GM23338 (cell line): ENCODE measurements around the gene EVA1B. TPM values are rescaled to one million over a fixed set of nuclear protein-coding genes. Genes with fewer than 3 reads are reported as not detected.

Experiments
- ATAC-seq: fragments of 200-7000 bp; cut with Tn5 transposase; 3 replicates; pipeline ENCODE4 v1.9.1; 2020
- DNase-seq: peaks from one replicate; pipeline ENCODE4 v3.0.0-alpha.2; 2015; ENCODE audit warnings: low spot score
- H2AFZ ChIP-seq: fragments of 200-600 bp; sonication (generic); 2 replicates; pipeline ENCODE4 v1.8.0; 2016; ENCODE audit warnings: antibody characterized with exemption, mild to moderate bottlenecking, moderate library complexity
- H3F3A ChIP-seq: fragments of 200-600 bp; sonication (generic); replicated peaks from 2 replicates; pipeline ENCODE4 v1.8.0; 2017; ENCODE audit warnings: antibody characterized with exemption, mixed run types, low read depth
- H3K27ac ChIP-seq: fragments of 200-600 bp; sonication (generic); 2 replicates; pipeline ENCODE4 v1.6.1; 2016; ENCODE audit warnings: low read depth
- H3K27me3 ChIP-seq: fragments of 200-600 bp; sonication (generic); 2 replicates; pipeline ENCODE4 v1.8.0; 2016; ENCODE audit warnings: mild to moderate bottlenecking, mixed run types, moderate library complexity; ENCODE audit not compliant: insufficient read depth
- H3K36me3 ChIP-seq: fragments of 200-600 bp; sonication (generic); 2 replicates; pipeline ENCODE4 v1.8.0; 2016; ENCODE audit warnings: mild to moderate bottlenecking; ENCODE audit not compliant: insufficient read depth
- H3K4me1 ChIP-seq: fragments of 200-600 bp; sonication (generic); 2 replicates; pipeline ENCODE4 v1.8.0; 2016; ENCODE audit warnings: mild to moderate bottlenecking, moderate library complexity; ENCODE audit not compliant: insufficient read depth
- H3K4me2 ChIP-seq: fragments of 200-600 bp; sonication (generic); 2 replicates; pipeline ENCODE4 v1.7.1; 2017; ENCODE audit warnings: mixed run types
- H3K4me3 ChIP-seq: fragments of 200-600 bp; sonication (generic); 2 replicates; pipeline ENCODE4 v1.6.1; 2016; ENCODE audit warnings: mixed run types
- H3K79me2 ChIP-seq: fragments of 200-600 bp; sonication (generic); replicated peaks from 2 replicates; pipeline ENCODE4 v1.8.0; 2017; ENCODE audit warnings: mild to moderate bottlenecking; ENCODE audit not compliant: insufficient read depth
- H3K9me2 ChIP-seq: fragments of 200-600 bp; sonication (generic); 2 replicates; pipeline ENCODE4 v1.8.0; 2017; ENCODE audit not compliant: insufficient read depth
- H4K20me1 ChIP-seq: fragments of 200-600 bp; sonication (generic); replicated peaks from 2 replicates; pipeline ENCODE4 v1.8.0; 2017; ENCODE audit warnings: mild to moderate bottlenecking; ENCODE audit not compliant: insufficient read depth
- H3K27ac Mint-ChIP-seq: 2 replicates; pipeline ENCODE4 v1.8.0; 2020; ENCODE audit warnings: inconsistent platforms, mild to moderate bottlenecking, moderate library complexity, mixed read lengths
- H3K27me3 Mint-ChIP-seq: 3 replicates; pipeline ENCODE4 v1.8.0; 2022; ENCODE audit warnings: low read depth, mild to moderate bottlenecking, moderate library complexity, mixed read lengths, inconsistent platforms; ENCODE audit not compliant: insufficient read depth, poor library complexity
- H3K36me3 Mint-ChIP-seq: 3 replicates; pipeline ENCODE4 v1.8.0; 2021; ENCODE audit warnings: low read depth, mild to moderate bottlenecking, inconsistent platforms, moderate library complexity, mixed read lengths
- H3K4me1 Mint-ChIP-seq: 3 replicates; pipeline ENCODE4 v1.8.0; 2020; ENCODE audit warnings: mild to moderate bottlenecking, inconsistent platforms, mixed read lengths
- H3K4me3 Mint-ChIP-seq: 3 replicates; pipeline ENCODE4 v1.8.0; 2021; ENCODE audit warnings: moderate library complexity, mild to moderate bottlenecking, inconsistent platforms, mixed read lengths
- H3K9me3 Mint-ChIP-seq: 3 replicates; pipeline ENCODE4 v1.8.0; 2020; ENCODE audit warnings: moderate library complexity, mild to moderate bottlenecking, inconsistent platforms, mixed read lengths
- CREB1 ChIP-seq: fragments of 250-450 bp; sonication (Bioruptor Pico); IDR thresholded peaks from 2 replicates; pipeline ENCODE4 v1.5.0; 2020; ENCODE audit warnings: low read depth, mild to moderate bottlenecking, moderate library complexity
- CTCF ChIP-seq, 2 experiments: fragments of 200-600 bp in 1 of 2; sonication (generic) in 1 of 2; conservative IDR thresholded peaks; 2 replicates each; pipeline versions ENCODE4 v1.5.1 to v1.6.1; 2016 to 2017; ENCODE audit warnings: antibody characterized with exemption in 2 of 2, low read depth in 2 of 2, mild to moderate bottlenecking in 2 of 2, moderate library complexity in 1 of 2
- ETS1 ChIP-seq: IDR thresholded peaks from 2 replicates; pipeline ENCODE4 v1.6.1; 2016; ENCODE audit warnings: antibody characterized with exemption
- EZH2 ChIP-seq: fragments of 200-600 bp; sonication (generic); IDR thresholded peaks from one replicate; pipeline ENCODE4 v1.8.0; 2017; ENCODE audit warnings: antibody characterized with exemption, mild to moderate bottlenecking, low read depth; ENCODE audit not compliant: unreplicated experiment
- EZH2phosphoT487 ChIP-seq: fragments of 200-600 bp; sonication (generic); IDR thresholded peaks from one replicate; pipeline ENCODE4 v1.8.1; 2018; ENCODE audit warnings: antibody characterized with exemption; ENCODE audit not compliant: unreplicated experiment
- JUNB ChIP-seq: IDR thresholded peaks from one replicate; pipeline ENCODE4 v1.6.1; 2016; ENCODE audit warnings: antibody characterized with exemption; ENCODE audit not compliant: unreplicated experiment
- NANOG ChIP-seq: IDR thresholded peaks from 2 replicates; pipeline ENCODE4 v1.6.1; 2016; ENCODE audit warnings: antibody characterized with exemption, borderline replicate concordance
- POLR2AphosphoS5 ChIP-seq: IDR thresholded peaks from 2 replicates; pipeline ENCODE4 v1.6.1; 2016; ENCODE audit warnings: antibody characterized with exemption, low read depth
- REST ChIP-seq: IDR thresholded peaks from one replicate; pipeline ENCODE4 v1.6.1; 2018; ENCODE audit warnings: antibody characterized with exemption; ENCODE audit not compliant: unreplicated experiment
- STAT1 ChIP-seq: IDR thresholded peaks from one replicate; pipeline ENCODE4 v1.6.1; 2016; ENCODE audit warnings: antibody characterized with exemption; ENCODE audit not compliant: unreplicated experiment
- ZNF114 ChIP-seq: fragments of 250-450 bp; sonication (Bioruptor Pico); IDR thresholded peaks from 2 replicates; pipeline ENCODE4 v1.5.0; 2020; ENCODE audit warnings: mild to moderate bottlenecking, moderate library complexity
- ZNF331 ChIP-seq: fragments of 250-450 bp; sonication (Bioruptor Pico); IDR thresholded peaks from 2 replicates; pipeline ENCODE4 v1.5.0; 2020; ENCODE audit warnings: low read depth, mild to moderate bottlenecking, moderate library complexity
- ZNF462 ChIP-seq: fragments of 250-450 bp; sonication (Bioruptor Pico); IDR thresholded peaks from 2 replicates; pipeline ENCODE4 v1.5.0; 2020; ENCODE audit warnings: mild to moderate bottlenecking, moderate library complexity
- polyA plus RNA-seq: library from polyadenylated mRNA; unstranded; fragments of >200 nt; fragmentation: Nextera tagmentation; extraction: Ambion mirVana; gene quantifications from 2 replicates; pipeline ENCODE4 v1.2.1, GENCODE V29; 2016
- total RNA-seq: library from RNA; depleted of rRNA; stranded (reverse); fragments of >200 nt; shearing (Covaris generic); gene quantifications from 2 replicates; pipeline ENCODE4 v1.2.3, GENCODE V29; 2014

Gene EVA1B
- total and polyA plus RNA-seq, 2 experiments from 2014 or later, result 9.2 to 27.3 TPM

- Mint-ChIP-seq H3K36me3 (peaks cover 25% of the 10 kb centered on the region), H3K27ac (no peak overlapping the region), H3K4me1 (no peaks in the 10 kb centered on the region), H3K27me3 (peaks cover 4% of the 10 kb centered on the region), H3K4me3 (no peak overlapping the region), H3K9me3 (no peaks in the 10 kb centered on the region)
- H4K20me1 ChIP-seq, result peaks cover 36% of the 10 kb centered on the region
- H3K79me2 ChIP-seq, result peaks cover 67% of the 10 kb centered on the region
- H3K27ac ChIP-seq, result 0 out of 2 replicates have a peak overlapping the region, but pooled peaks have one; percentile 1
- peaks cover 7% of the 10 kb centered on the region for H3F3A ChIP-seq
- H3K9me2 ChIP-seq, result no peaks in the 10 kb centered on the region
- peaks cover 6% of the 10 kb centered on the region; the same call in 1 of the 2 replicates for H3K36me3 ChIP-seq
- H3K4me2 ChIP-seq, result no peak overlapping the region
- ATAC-seq (no peak), DNase-seq (no peak)
- H3K4me3 ChIP-seq, result no peak overlapping the region
- TF ChIP-seq ZNF462 (CRISPR knock-in tag) (no peak), EZH2phosphoT487 (no peak), REST (no peak), POLR2AphosphoS5 (no peak), EZH2 (no peak), ETS1 (no peak), JUNB (no peak), NANOG (no peak), CTCF (conservative IDR thresholded peaks at IDR 0.05; ENCODE audit: low read depth in 2 of 2) (no peak), CREB1 (CRISPR knock-in tag) (no peak), STAT1 (no peak), ZNF114 (CRISPR knock-in tag) (no peak), ZNF331 (CRISPR knock-in tag) (no peak)
- H3K27me3 ChIP-seq, result no peaks in the 10 kb centered on the region
- H2AFZ ChIP-seq, result no peak overlapping the region
- H3K4me1 ChIP-seq, result no peaks in the 10 kb centered on the region
These were observed 44.2 kb downstream of the EVA1B start for GRCh38 chr1:36279110-36279788.
